Activated T-cell treated with anti-CD3 and anti-CD28 coated beads for 24 hours (primary cell): ENCODE data around the gene PRSS38.

Experiments used
- DNase-seq: peaks from one replicate; pipeline ENCODE4 v3.0.0-alpha.2; 2020; ENCODE audit warnings: low read depth

Gene PRSS38

DNA sequence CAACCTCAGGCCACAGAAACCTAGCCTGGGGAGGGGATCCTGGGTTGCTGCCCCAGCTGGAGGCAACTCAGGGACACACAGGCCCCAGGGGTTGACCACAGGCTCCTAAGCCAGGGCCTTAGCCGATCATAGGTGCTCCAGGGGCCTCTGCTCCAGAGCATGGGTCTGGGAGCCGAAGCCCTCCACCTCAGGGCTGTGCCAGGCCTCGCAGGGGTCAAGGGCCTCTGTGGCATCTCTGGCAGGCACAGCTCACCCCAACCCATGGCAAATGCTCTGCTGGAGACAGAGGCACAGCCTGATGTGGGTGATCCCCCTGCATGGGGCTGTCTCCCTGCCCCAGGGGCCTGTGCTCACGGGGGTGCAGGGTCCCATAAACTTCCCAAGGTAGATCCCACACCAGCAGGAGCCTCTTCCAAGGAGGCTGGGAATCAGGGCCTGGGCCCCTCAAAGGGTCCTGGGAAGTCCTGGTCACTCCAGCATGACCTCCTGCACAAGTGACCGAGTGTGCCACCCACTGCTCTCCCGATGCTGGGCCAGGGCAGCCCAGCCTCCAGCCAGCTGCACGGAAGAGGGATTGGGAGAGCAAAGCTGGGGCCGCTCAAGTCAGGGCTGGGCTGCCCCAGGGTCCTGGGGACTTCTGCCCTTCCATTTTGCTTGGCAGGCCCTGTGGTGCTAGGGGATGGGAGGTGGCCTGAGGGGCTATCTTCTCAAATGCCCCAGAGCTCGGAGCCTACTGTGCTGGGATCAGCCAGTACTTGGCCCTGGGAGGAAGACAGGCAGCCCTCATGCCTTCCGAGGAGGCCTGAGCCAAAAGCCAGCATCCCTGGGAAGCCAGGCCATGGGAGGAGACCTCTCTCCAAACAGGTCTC is 22.2 kb upstream of the PRSS38 start:
- no peak for DNase-seq

DNA sequence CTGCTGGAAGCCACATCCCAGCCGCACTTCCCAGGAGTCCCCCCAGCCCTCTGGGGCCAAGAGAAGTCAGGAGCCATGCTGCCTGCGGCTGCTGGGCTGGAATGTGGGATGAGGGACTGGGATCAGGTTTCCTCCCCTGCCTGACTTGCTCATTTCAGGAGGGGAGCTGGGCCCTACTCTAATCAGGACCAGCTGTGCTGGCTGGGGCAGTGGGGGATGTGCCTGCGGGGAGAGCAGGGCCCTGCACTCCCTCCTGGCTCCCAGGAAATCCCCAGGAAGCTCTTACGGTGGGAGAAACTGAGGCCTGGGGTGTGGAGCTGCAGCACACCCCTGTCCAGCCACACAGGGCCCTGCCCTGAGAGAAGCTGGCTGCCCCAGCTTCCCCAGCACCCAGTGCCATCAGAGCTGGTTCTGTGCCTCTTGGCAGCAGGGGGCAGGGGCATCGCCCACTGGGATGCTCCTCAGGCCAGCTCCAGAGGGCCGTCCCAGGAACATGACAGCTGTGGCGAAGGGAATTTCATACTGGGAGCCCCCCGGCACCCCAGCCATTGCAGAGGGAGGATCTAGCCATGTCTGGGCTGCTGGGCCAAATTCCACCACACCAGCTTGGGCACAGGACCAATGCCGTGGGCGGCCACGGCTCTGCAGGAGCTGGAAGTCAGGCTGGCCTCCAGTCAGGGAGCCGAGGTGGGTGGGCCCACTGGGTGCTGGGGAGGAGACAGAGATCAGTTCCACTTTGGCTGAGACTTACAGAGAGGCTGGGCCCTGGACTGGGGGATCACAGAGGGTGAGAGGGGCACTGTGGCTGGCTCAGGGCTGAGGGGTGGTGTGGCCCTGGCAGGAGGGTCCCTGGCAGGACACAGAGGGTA is 21.3 kb upstream of the PRSS38 start:
- DNase-seq = no peak

DNA sequence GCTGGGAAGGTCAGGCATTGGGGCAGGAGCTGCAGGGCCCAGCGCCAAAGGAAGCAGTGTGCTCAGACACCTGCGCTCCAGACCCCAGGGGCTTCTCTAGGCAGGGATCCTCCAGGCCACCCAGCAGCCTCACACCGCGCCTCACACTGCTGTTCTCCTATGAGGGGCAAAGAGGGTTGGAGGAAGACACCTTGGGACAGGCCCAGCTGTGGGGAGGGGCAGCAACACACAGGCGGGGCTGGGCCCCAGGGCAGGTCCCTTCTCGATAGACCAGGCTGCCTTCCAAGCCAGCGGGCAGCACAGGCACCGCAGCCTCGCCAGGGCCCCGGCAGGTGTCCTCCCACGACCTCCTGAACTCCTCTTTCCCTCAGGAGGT is 20.7 kb upstream of the PRSS38 start:
- no peak for DNase-seq

DNA sequence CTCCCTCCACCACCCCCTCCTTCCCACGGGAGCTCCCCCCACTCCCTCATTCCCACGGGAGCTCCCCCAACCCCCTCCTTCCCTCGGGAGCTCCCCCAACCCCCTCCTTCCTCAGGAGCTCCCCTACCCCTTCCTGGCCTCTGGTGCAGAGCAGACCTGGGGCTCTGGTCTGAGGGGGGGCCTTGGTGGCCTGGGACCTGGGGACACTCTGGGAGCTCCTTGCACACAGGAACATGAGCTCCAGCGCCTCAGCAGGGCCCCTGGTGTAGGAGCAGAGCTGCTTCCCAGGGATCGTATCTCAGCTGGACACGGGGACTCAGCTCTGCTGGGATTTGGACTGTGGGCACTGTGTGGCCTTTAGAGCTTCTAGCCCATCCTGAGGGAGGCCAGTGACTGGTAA is 19.7 kb upstream of the PRSS38 start:
- DNase-seq = no peak

DNA sequence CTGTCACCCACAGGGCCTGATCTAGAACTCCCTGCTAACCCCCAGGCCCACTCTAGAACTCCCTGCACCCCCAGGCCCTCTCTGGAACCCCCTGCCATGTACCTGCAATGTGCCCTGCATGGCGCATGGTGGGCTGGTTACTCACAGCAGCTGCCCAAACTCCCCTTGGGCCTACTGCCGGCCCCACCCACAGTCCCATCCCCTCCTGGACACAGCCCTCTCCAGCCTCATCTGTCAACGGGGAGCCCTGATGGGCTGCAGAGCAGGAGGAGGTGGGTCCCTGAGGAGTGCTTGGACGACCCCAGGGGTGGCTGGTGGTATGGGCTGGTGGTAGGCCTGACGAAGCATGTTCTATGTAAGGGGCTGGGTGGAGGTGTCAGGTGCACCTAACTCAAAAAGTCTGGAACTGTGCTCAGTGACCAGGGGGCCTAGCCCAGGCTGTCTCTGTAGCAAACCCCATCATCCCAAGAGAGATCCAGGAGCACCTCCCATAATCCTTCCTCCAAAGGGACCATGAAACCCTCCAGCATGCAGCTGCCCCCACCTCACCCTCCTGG is 19.0 kb upstream of the PRSS38 start:
- no peak for DNase-seq

DNA sequence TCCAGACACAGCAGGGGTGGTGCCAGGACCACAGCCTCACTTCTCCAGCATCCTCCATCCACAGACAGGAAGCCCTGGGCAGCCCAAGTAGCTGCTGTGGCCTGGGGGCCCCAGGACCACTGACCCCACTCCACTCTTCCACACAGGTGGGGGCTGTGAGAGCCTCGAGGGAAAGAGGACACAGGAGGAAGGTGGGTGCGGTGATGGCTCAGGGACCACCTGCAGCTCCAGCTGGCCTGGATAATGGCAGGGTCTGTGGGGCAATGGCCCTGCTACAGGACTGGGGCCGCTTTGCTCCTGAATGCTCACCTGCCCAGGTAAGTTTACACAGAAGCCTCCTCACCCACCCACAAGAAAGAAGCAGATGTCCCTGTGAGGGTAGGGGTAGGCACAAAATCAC is 18.3 kb upstream of the PRSS38 start:
- no peak for DNase-seq

DNA sequence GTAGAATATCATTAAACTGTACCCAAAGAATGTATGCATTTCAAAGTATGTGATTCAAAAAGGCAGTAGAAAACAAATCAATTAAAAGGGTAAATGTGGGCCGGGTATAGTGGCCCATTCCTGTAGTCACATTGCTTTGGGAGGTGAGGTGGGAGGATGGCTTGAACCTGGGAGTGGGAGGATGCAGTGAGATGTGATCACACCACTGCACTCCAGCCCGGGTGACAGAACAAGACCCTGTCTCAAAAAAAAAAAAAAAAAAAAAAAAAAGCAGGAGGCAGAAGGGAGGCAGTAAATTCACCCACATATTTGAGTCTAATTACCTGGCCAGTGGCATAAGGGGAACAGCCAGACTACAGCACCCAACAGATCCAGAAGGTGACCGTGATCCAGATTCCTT is 17.9 kb upstream of the PRSS38 start:
- DNase-seq = no peak

DNA sequence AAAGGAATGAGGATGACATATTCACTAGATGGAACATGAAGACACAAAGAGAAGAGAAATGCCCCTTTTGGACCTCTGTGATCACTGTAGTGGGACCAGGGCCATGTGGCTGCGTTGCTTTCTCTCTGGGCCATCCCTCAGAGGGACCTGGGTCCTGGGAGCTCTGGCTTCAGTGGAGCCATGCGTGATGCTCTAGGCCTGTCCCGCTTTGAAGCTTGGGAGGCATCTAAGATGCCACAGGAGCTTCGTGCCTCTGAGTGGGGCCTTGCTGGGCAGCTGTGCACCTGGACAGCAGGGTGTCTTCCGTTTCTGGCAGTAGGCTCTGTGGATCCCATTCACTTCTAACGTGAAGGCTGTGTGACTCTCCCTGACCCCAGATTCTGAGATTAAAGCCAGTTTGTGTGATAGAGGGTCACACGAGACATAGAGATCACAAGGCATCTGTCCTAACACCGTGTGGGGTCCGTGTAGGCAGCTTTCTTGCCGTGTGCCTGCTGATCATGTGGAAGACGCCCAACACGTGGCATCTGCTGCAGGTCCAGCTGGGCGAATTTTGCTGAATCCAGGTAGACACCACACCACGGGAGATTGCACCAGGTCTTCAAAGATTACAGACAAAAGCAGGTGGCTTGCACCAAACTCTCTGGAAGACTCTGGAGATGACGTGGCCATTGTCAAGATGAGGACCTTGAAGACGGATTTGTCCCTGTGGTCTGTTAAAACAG is 17.2 kb upstream of the PRSS38 start:
- no peak for DNase-seq

DNA sequence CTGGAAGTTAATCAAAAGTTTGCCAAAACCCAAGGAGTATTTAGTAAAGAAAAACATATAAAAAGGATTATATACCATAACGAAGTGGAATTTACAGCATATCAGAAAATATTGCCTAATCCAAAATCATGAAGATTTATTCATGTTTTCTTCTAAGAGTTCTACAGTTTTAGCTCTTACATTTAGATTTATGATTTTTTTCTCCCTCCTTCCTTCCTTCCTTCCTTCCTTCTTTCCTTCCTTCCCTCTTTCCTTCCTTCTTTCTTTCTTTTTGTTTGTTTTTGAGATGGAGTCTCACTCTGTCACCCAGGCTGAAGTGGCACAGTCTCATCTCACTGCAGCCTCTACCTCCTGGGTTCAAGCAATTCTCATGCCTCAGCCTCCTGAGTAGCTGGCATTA is 15.7 kb upstream of the PRSS38 start:
- DNase-seq = no peak

DNA sequence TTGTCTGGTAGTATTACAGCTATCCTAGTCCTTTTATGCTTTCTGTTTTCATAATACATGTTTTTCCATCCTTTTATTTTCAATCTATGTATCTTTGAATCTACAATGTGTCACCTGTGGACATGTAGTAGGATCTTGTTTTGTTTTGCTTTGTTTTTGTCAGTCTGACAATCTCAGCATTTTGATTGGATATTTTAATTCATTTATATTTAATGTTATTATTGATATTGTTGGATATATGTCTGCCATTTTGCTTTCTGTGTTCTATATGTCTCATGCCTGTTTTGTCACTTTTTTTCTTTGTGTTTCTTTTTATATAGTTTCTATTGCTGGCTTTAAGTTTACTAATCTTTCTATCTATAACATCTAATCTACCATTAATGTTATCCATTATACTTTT is 11.5 kb upstream of the PRSS38 start:
- DNase-seq = no peak

DNA sequence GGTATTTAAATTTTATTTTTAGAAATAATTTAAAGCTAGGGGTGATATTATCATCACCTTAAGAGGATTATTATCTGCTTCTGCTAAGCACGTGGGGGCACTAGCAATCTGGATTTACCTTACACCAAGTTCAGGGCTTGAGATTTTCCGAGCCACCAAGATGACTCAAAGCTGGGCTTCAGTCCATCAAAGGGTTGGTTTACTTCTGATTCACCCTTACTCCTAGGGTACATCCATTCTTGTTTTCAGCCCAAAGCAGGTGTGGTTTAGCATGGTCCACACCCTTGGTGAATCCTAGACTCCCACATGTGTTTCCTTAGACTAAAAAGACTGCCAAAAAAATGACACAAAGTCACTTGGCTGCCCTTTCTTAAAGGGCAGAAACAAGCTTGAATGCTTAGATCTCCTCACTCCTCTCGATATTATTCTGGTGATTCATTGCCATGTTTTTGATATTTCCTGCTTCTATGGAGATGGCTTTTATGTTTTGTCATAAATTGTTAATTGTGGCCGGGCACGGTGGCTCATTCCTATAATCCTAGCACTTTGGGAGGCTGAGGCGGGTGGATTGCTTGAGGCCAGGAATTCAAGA is 9.8 kb upstream of the PRSS38 start:
- DNase-seq = no peak

DNA sequence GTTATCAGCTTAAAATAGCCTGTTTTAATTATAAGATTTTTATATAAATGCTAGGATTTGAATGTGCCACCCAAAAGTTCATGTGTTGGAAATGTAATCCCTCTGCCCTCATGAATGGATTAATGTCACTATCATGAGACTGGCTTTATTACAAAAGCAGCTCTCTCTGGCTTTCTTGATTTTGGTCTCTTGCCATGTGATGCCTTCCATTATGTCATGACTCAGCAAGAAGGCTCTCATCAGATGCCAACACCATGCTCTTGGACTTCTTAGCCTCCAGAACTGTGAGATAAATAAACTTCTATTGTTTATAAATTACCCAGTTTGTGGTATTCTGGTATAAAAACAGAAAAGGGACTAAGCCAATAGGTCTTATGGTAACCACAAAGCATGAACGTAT is 6.9 kb upstream of the PRSS38 start:
- no peak for DNase-seq

DNA sequence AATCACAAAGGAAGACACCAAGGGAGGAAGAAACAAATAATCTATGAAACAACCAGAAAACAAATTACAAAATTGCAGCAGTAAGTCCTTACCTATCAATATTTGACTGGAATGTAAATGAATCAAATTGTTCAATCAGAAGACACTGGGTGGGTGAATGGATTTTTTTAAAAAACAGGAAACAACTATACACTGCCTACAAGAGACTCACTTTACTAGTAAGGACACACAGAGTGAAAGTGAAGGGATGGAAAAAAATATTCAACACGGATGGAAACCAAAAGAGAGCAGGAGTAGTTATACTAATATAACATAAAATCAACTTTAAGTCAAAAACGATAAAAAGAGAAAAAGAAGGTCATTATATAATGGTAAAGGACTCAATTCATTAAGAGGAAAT is 6.4 kb upstream of the PRSS38 start:
- DNase-seq = no peak

DNA sequence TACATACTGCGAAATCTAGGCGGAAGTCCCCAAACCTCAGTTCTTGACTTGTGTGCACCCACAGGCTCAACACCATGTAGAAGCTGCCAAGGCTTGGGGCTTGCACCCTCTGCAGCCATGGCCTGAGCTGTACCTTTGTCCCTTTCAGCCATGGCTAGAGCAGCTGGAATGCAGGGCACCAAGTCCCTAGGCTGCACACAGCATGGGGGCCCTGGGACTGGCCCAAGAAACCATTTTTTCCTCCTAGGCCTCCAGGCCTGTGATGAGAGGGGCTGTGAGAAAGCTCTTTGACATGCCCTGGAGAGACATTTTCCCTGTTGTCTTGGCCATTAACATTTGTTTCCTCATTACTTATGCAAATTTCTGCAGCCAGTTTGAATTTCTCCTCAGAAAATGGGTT is 1.5 kb upstream of the PRSS38 start:
- DNase-seq = no peak

DNA sequence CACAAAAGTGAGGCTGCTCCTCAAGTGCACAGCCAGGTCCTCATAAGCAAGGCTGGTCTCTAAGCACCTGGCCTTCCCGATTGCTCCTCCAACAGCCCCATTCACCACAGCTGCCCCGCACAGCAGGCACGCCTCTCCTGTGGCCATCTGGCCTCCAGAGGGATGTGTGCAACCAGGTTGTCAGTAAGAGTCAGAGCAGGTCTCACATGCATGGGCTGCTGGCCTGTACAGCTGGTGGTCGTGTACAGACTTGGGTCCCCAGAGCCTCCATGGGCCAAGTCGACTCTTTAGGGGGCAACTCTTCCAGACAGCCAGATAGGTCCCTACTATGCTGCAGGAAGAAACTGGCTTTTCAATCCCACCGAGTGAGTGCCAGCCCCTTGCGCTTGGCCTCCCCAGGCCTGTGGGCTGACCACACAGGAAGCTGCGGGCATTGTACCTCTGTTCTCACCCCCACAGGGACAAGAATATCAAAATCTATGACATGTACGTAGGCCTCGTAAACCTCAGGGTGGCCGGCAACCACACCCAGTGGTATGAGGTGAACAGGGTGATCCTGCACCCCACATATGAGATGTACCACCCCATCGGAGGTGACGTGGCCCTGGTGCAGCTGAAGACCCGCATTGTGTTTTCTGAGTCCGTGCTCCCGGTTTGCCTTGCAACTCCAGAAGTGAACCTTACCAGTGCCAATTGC is 1.4 kb downstream of the PRSS38 start:
- DNase-seq = no peak

DNA sequence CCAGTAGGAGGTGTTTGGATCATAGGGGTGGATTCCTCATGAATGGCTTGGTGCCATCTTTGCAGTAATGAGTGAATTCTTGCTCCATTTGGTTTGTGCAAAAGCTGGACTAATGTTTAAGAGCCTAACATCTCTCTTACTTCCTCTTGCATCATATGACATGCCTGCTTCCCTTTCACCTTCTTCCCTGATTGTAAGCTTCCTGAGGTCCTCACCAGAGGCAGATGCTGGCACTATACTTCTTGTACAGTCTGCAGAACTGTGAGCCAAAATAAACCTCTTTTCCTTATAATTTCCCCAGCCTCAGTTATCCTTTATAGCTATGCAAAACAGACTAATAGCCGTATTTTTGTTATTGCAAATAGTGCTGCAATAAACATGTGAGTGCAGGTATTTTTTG is 8.1 kb downstream of the PRSS38 start:
- no peak for DNase-seq

DNA sequence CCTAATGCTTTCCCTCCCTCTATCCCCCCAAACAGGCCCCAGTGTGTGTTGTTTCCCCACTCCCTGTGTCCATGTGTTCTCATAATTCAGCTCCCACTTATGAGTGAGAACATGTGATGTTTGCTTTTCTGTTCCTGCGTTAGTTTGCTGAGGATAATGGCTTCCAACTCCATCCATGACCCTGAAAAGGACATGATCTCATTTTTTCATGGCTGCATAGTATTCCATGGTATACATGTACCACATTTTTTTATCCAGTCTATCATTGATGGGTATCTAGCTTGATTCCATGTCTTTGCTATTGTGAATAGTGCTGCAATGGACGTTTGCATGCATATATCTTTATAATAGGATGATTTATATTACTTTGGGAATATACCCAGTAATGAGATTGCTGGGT is 8.7 kb downstream of the PRSS38 start:
- DNase-seq = no peak

DNA sequence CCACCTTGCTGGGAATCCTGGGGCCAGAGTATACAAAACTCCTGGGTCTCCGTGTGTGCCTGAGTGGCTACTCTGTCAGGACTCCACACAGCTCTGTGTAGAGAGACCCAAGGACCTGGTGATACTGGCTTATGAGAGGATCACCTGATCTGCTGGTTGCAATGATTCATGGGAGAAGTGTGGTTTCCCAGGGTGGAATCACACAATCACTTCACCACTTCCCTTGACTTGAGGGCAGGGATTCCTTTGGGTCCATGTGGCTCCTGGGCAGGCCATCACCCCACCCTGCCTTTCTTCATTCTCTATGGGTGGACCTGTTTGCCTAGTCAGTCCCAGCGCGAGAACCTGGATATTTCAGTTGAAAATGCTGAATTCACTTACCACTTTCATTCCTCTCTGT is 13.3 kb downstream of the PRSS38 start:
- DNase-seq = no peak

DNA sequence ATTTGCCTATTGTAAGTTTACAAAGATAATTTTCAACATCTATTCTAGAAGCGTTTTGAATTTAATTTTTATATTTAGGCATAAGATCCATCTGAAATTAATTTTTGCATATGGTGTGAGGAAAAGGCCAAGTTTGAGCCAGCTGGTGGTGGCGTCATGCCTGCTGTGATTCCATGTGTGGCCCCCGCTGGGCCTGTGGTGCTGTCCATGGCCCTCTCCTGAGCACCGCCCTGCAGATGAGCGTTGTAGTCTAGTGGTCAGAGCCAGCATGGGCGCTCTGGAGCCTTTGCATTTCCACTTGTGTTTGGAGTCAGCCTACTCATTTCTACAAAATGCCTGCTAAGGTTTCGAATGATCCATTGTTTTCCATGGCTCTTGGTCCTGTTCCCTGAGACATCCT is 22.7 kb downstream of the PRSS38 start:
- DNase-seq = no peak

DNA sequence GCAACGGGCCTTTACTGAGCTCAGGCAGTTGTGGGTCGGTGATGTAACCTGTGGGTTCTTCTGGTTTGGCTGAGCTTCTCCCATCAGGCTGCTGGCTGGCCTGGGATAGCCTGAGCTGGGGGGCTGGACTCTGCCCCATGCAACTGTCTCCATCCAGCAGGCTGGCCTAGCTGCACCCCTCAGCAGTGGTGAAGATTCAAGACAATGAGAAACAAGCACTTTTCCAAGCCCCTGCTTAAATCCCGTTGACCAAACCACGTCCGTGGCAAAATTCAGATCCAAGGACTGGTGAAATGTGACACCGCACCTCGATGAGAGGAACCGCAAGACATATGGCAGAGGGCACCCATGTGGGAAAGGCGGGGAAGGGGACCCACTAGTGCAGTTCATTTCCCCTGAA is 25.6 kb downstream of the PRSS38 start:
- DNase-seq = no peak
